HepG2 (cell line): ENCODE data around the gene INHBB. TPM values are rescaled to one million over a fixed set of nuclear protein-coding genes. Genes with fewer than 3 reads are reported as not detected.

Experiments
- ATAC-seq: fragments of 200-7000 bp; cut with Tn5 transposase; 3 replicates; pipeline ENCODE4 v1.9.1; 2020; ENCODE audit warnings: mild to moderate bottlenecking, moderate library complexity
- BruUV-seq: library from RNA; stranded (reverse); fragments of 400-500 nt; replicated peaks from 2 replicates; lab custom pipeline; 2021; lab: Mats Ljungman, UMichigan
- CTCF ChIA-PET: fragments of 300-600 bp; formaldehyde crosslinking; extraction: SDS; loops from one replicate; lab custom pipeline; 2021; ENCODE audit warnings: low total read pairs, inconsistent platforms, low intra/inter-chr PET ratio; lab: Yijun Ruan, JAX
- POLR2A ChIA-PET: fragments of 350-600 bp; sonication (Branson Sonifier 250); formaldehyde crosslinking; loops from one replicate; lab custom pipeline; 2020; ENCODE audit warnings: antibody characterized with exemption, inconsistent platforms; lab: Yijun Ruan, JAX
- DNase-seq: peaks from one replicate; pipeline ENCODE4 v3.0.0-alpha.2; 2015; ENCODE audit warnings: low spot score
- FAIRE-seq: peaks from 3 replicates; lab custom pipeline; 2011; peaks lifted over from hg19 to GRCh38; lab: Jason Lieb, UNC
- H2AFZ ChIP-seq: one replicate; pipeline ENCODE4 v1.6.1; 2011; ENCODE audit warnings: low read length, inconsistent platforms
- H3K27ac ChIP-seq: fragments of 300-600 bp; 3 replicates; pipeline ENCODE4 v1.8.0; 2011; ENCODE audit warnings: mixed run types, mild to moderate bottlenecking, mixed read lengths, low read length, inconsistent platforms; ENCODE audit not compliant: insufficient read depth; ENCODE audit errors: extremely low read length
- H3K27me3 ChIP-seq, 2 experiments: fragments of 200-600 bp in 1 of 2; 2 replicates in 1 of 2; 3 replicates in 1 of 2; pipeline versions ENCODE4 v1.6.0 to v1.8.0; 2011; ENCODE audit warnings: low read length in 2 of 2, mild to moderate bottlenecking in 2 of 2, moderate library complexity in 2 of 2, inconsistent platforms in 1 of 2; ENCODE audit not compliant: insufficient read depth in 2 of 2, control insufficient read depth in 1 of 2
- H3K36me3 ChIP-seq, 2 experiments: fragments of 200-600 bp in 1 of 2; replicated peaks in 1 of 2; 2 replicates in 1 of 2; 3 replicates in 1 of 2; pipeline versions ENCODE4 v1.5.1 to v1.8.0; 2011; ENCODE audit warnings: low read length in 2 of 2, inconsistent platforms in 1 of 2; ENCODE audit not compliant: insufficient read depth in 2 of 2, control insufficient read depth in 1 of 2
- H3K4me1 ChIP-seq: 2 replicates; pipeline ENCODE4 v1.5.1; 2012; ENCODE audit warnings: low read length, inconsistent platforms; ENCODE audit not compliant: insufficient read depth
- H3K4me2 ChIP-seq: 2 replicates; pipeline ENCODE4 v1.6.0; 2011; ENCODE audit warnings: low read depth, low read length, inconsistent platforms
- H3K4me3 ChIP-seq, 3 experiments: fragments of 200-600 bp in 1 of 3; sonication (generic), shearing (Covaris generic) in 1 of 3; replicated peaks in 1 of 3; 2 replicates each; pipeline ENCODE4 v1.5.1; 2011 to 2016; ENCODE audit warnings: low read length in 3 of 3, inconsistent platforms in 2 of 3, low read depth in 2 of 3, mild to moderate bottlenecking in 2 of 3, control low read depth in 1 of 3, mixed read lengths in 1 of 3; ENCODE audit not compliant: insufficient read depth in 1 of 3
- H3K79me2 ChIP-seq: one replicate; pipeline ENCODE4 v1.6.1; 2011; ENCODE audit warnings: low read length, inconsistent platforms; ENCODE audit not compliant: insufficient read depth
- H3K9ac ChIP-seq: 2 replicates; pipeline ENCODE4 v1.6.0; 2011; ENCODE audit warnings: mild to moderate bottlenecking, low read depth, low read length, inconsistent platforms; ENCODE audit not compliant: insufficient read depth
- H3K9me3 ChIP-seq: 2 replicates; pipeline ENCODE4 v1.5.1; 2012; ENCODE audit warnings: mild to moderate bottlenecking, low read length
- H4K20me1 ChIP-seq: 2 replicates; pipeline ENCODE4 v1.6.0; 2011; ENCODE audit warnings: inconsistent platforms, mild to moderate bottlenecking, low read length, moderate library complexity; ENCODE audit not compliant: insufficient read depth
- ATF6 ChIP-seq: sonication (generic); formaldehyde crosslinking; conservative IDR thresholded peaks from 2 replicates; pipeline ENCODE4 v1.4.0; 2020; ENCODE audit warnings: missing genetic modification reagents
- CC2D1A ChIP-seq: sonication (generic); formaldehyde crosslinking; IDR thresholded peaks from 2 replicates; pipeline ENCODE4 v1.8.1; 2023; ENCODE audit warnings: mild to moderate bottlenecking, missing genetic modification reagents
- ELF3 ChIP-seq: IDR thresholded peaks from 2 replicates; pipeline ENCODE4 v1.6.1; 2016; ENCODE audit warnings: missing genetic modification reagents, missing compliant biosample characterization
- KLF16 ChIP-seq, 2 experiments: sonication (generic) in 1 of 2; formaldehyde crosslinking in 1 of 2; IDR thresholded peaks; 2 replicates each; pipeline versions ENCODE4 v1.6.1 to v1.8.0; 2016 to 2023; ENCODE audit warnings: missing genetic modification reagents in 2 of 2, missing compliant biosample characterization in 1 of 2
- MBNL3 ChIP-seq: fragments of 250-450 bp; sonication (Bioruptor Pico); conservative IDR thresholded peaks from 2 replicates; pipeline ENCODE4 v1.8.0; 2022; ENCODE audit warnings: mild to moderate bottlenecking, inconsistent platforms
- PTBP1 ChIP-seq: fragments of 200-400 bp; formaldehyde crosslinking; IDR thresholded peaks from 2 replicates; pipeline ENCODE4 v1.6.1; 2018; ENCODE audit warnings: low read length, low read depth; ENCODE audit not compliant: poor library complexity, severe bottlenecking
- SRSF4 ChIP-seq: fragments of 200-400 bp; formaldehyde crosslinking; IDR thresholded peaks from one replicate; pipeline ENCODE4 v1.6.1; 2018; ENCODE audit warnings: mild to moderate bottlenecking, low read depth, low read length, moderate library complexity; ENCODE audit not compliant: poor library complexity, severe bottlenecking
- USF2 ChIP-seq, 2 experiments: sonication (generic) in 1 of 2; formaldehyde crosslinking in 1 of 2; IDR thresholded peaks; 2 replicates each; pipeline versions ENCODE4 v1.5.1 to v1.6.1; 2011 to 2020; ENCODE audit warnings: borderline replicate concordance in 1 of 2, low read depth in 1 of 2, low read length in 1 of 2, mild to moderate bottlenecking in 1 of 2, missing genetic modification reagents in 1 of 2, moderate library complexity in 1 of 2
- ZNF547 ChIP-seq: sonication (generic); formaldehyde crosslinking; IDR thresholded peaks from 2 replicates; pipeline ENCODE4 v1.5.1; 2020; ENCODE audit warnings: mild to moderate bottlenecking, missing genetic modification reagents
- ZNF589 ChIP-seq: sonication (generic); formaldehyde crosslinking; conservative IDR thresholded peaks from 2 replicates; pipeline ENCODE4 v1.8.0; 2022; ENCODE audit warnings: mild to moderate bottlenecking, moderate library complexity, missing genetic modification reagents
- ZSCAN9 ChIP-seq: IDR thresholded peaks from 2 replicates; pipeline ENCODE4 v1.6.1; 2016; ENCODE audit warnings: borderline replicate concordance
- WGBS: methylation state at CpG from one replicate; pipeline ENCODE4 v1.1.6; 2017; ENCODE audit warnings: low lambda C conversion rate; 5-methylcytosine and 5-hydroxymethylcytosine counted together
- in situ Hi-C: cut with HindIII; loops from 2 replicates; pipeline ENCODE4 v1.10.0; 2017; ENCODE audit warnings: low pct_unique_long_range_greater_than_20kb; ENCODE audit not compliant: extremely low pct_ligation_motif_present
- intact Hi-C: fragments of 100-400 bp; cut with micrococcal nuclease; formaldehyde crosslinking; loops from one replicate; pipeline ENCODE4 v1.10.0; 2022; ENCODE audit not compliant: unreplicated experiment
- polyA plus RNA-seq, 8 experiments: library from polyadenylated mRNA; depleted of rRNA in 3 of 8; stranded (reverse) in 7 of 8; unstranded in 1 of 8; fragments of >200 nt; fragmentation: Illumina TruSeq in 4 of 8; extraction: Trizol in 4 of 8; gene quantifications; 2 replicates each; pipeline versions ENCODE4 v1.2.1 to v1.2.3, GENCODE V29; 2011 to 2016; ENCODE audit warnings: low read depth in 4 of 8, missing spikeins in 1 of 8, mixed read lengths in 1 of 8; ENCODE audit not compliant: insufficient read depth in 1 of 8
- total RNA-seq, 5 experiments: library from RNA; depleted of rRNA; stranded (reverse); fragments of >200 nt; fragmentation: Illumina TruSeq; extraction: Trizol; gene quantifications; 2 replicates each; pipeline ENCODE4 v1.2.3, GENCODE V29; 2016; ENCODE audit warnings: low read depth in 1 of 5
- TF ChIP-seq, protein P1 (sequence below): sonication (generic); formaldehyde crosslinking; IDR thresholded peaks from 2 replicates; pipeline ENCODE4 v1.5.1; 2020; ENCODE audit warnings: missing genetic modification reagents, mild to moderate bottlenecking, borderline replicate concordance
- TF ChIP-seq, protein P2 (sequence below): sonication (generic); formaldehyde crosslinking; IDR thresholded peaks from 2 replicates; pipeline ENCODE4 v1.5.1; 2020; ENCODE audit warnings: missing genetic modification reagents, mild to moderate bottlenecking, borderline replicate concordance

The INHBB gene
- total and polyA plus RNA-seq, 2 of the 13 experiments (the other 11 are each of a cell fraction or from before 2014, with no cell fraction given), result 0.20 to 1.7 TPM

GRCh38 chr2:120398996-120399888 lies 53.3 kb downstream of the INHBB start (continued):
- TF ChIP-seq ATF6 (CRISPR knock-in tag) (no peak), KLF16 (CRISPR knock-in tag; IDR thresholded peaks at IDR 0.05) (peak in 1 of 2 experiments; percentile 90; a peak in 2 of 4 replicates)
- TF ChIP-seq, protein P1, sequence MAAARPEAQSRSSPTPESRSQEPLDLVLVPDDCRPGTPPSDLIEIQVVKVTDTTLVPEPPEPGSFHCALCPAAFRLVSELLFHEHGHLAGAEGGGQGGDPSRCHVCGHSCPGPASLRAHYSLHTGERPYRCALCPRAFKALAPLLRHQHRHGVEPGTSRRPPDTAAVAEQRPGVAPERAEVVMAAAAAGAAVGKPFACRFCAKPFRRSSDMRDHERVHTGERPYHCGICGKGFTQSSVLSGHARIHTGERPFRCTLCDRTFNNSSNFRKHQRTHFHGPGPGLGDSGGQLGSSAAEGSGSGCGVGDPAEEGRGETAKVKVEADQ (CRISPR knock-in tag), result no peak

DNA sequence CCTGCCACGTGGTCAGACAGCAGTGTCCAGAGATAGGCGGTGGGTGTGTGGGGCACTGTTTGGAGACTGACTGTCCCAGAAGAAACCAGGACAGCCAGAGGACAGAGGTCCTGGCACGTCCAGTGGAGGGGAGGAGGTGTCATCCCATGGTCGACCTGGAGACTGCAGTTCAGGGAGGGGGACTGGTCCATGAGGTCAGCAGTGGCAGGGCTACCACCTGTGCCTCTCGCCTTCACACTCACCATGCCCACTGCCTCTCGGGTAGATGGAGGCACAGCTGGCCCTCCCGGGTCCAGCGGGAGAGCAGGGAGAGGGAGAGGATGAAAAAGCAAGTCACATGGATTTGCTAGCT lies 53.9 kb downstream of the INHBB start:
- no peaks in the 10 kb centered on the region for H3K36me3 ChIP-seq
- in situ Hi-C loops (loop anchor here (5.0 kb wide), 1 partner anchor 53 kb away; the partner anchor contains the start of gene INHBB), intact Hi-C loops (loop anchor here (1.0 to 5.0 kb wide), 4 partner anchors 37 to 277 kb away; no protein-coding TSS in a partner anchor)
- H3K4me2 ChIP-seq, result no peak overlapping the region; the same call in 1 of the 2 replicates
- no peak overlapping the region for H3K4me3 ChIP-seq
- no peaks in the 10 kb centered on the region for H3K79me2 ChIP-seq
- no peaks in the 10 kb centered on the region for H4K20me1 ChIP-seq
- ChIA-PET POLR2A (interaction anchor here (0.7 to 7.0 kb wide), 3 partner anchors 11 to 65 kb away, joined by 3 to 55 read pairs (median 3); no protein-coding TSS in a partner anchor), CTCF (interaction anchor here (1.5 kb wide), 1 partner anchor 37 kb away, joined by 8 read pairs; no protein-coding TSS in a partner anchor)
- no TSS peak for BruUV-seq
- H3K9ac ChIP-seq, result no peak overlapping the region
- H3K9me3 ChIP-seq, result no peaks in the 10 kb centered on the region
- peaks cover 0 to 7% of the 10 kb centered on the region in 2 experiments; a peak in 2 of 5 replicates for H3K27me3 ChIP-seq
- H2AFZ ChIP-seq, result no peak overlapping the region
- ATAC-seq (no peak), FAIRE-seq (no peak), DNase-seq (no peak)
- H3K27ac ChIP-seq, result no peak overlapping the region
- peaks cover 82% of the 10 kb centered on the region for H3K4me1 ChIP-seq
- WGBS, result 76% methylated on average over 8 of the region's 8 CpGs
- TF ChIP-seq SRSF4 (no peak), USF2 (IDR thresholded peaks at IDR 0.05; ENCODE audit: low read depth, low read length) (no peak), USF2 (CRISPR knock-in tag; IDR thresholded peaks at IDR 0.05; ENCODE audit: borderline replicate concordance) (no peak), ZNF589 (0 out of 2 replicates have a peak, but pooled peaks have one; percentile 16), ZNF547 (0 out of 2 replicates have a peak, but pooled peaks have one; percentile 27), ZSCAN9 (CRISPR knock-in tag) (no peak), PTBP1 (peak; percentile 66), MBNL3 (no peak), ELF3 (CRISPR knock-in tag) (no peak), CC2D1A (CRISPR knock-in tag) (no peak)
- TF ChIP-seq, protein P2, sequence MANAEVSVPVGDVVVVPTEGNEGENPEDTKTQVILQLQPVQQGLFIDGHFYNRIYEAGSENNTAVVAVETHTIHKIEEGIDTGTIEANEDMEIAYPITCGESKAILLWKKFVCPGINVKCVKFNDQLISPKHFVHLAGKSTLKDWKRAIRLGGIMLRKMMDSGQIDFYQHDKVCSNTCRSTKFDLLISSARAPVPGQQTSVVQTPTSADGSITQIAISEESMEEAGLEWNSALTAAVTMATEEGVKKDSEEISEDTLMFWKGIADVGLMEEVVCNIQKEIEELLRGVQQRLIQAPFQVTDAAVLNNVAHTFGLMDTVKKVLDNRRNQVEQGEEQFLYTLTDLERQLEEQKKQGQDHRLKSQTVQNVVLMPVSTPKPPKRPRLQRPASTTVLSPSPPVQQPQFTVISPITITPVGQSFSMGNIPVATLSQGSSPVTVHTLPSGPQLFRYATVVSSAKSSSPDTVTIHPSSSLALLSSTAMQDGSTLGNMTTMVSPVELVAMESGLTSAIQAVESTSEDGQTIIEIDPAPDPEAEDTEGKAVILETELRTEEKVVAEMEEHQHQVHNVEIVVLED (CRISPR knock-in tag), result 0 out of 2 replicates have a peak, but pooled peaks have one; percentile 6
